ENCODE results near the gene AGK.
A peak's percentile ranks its signal among the peaks of the same experiment; 100 is the strongest.

The AGK gene

DNA sequence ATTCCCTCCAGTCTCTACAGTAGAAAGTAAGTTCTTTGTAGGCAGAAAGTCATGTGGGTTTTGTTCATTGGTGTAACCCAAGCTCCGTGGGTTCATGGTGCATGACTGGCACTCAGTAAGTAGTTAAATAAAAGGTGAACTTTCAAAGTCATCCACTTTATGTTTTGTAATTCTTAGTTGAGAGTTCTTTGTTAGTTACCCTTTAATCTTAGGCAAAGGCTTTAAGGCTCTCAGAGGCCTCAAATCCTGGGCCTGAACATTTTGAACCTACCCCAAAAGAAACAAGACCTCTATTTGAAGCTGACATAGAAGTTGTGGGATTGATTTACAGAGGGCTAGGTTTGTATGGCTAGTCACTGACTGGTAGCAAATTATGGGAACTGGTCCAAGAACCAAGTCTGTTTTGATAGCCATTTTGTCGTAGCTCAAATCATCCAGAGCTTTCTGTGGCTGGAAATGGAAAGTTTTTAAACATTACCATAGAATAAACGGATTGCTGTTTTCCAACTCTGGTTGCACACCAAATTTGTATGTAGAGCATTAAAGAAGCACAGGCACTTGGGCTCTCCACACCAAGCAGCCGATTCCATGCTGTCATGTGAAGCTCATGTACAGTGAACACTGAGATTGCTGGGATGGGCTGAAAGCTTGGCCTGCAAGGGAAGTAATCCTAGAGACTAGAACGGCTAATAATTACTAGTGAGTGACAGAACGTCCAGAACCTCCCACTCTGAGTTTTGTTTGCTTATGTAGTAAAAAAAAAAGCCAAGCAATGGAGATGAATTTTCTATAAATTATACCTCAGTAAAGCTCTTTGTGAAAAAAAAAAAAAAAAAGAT, 97.3 kb downstream of the AGK start:
- DNase-seq (ENCODE audit: low spot score) = no peak

DNA sequence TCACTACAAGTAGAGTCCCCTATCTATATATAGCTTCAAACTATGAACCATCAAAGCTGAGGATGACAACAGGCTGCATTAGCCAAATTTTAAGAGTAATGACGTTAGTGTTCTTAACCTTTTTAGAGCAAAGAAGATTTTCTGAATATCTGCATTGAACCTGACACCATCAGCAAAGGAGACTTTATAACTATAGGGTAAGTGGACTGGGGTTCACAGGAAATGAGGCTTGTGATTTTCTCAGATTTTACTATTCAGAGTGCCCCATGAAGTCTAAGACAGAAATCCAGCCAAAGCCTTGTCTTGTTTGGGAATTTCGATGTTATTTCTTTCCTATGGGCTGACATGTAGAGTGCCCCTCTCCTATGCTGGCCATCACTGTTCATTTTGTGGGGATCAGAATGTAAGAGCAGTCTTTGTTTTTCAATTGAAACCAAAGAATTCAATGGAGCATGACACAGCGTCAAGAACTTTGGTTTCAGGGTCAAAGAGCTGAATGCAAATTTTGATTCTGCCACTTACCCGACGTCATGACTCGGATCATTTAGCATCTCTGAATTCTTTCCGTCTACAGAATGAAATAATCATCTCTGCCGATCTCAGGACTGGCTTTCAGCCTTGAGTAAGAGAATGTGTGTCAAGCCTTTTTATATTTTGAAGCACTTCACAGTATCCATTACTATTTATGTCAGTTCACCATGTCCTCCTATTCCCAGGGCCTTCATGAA, 98.1 kb downstream of the AGK start:
- DNase-seq (ENCODE audit: low spot score) = no peak

DNA sequence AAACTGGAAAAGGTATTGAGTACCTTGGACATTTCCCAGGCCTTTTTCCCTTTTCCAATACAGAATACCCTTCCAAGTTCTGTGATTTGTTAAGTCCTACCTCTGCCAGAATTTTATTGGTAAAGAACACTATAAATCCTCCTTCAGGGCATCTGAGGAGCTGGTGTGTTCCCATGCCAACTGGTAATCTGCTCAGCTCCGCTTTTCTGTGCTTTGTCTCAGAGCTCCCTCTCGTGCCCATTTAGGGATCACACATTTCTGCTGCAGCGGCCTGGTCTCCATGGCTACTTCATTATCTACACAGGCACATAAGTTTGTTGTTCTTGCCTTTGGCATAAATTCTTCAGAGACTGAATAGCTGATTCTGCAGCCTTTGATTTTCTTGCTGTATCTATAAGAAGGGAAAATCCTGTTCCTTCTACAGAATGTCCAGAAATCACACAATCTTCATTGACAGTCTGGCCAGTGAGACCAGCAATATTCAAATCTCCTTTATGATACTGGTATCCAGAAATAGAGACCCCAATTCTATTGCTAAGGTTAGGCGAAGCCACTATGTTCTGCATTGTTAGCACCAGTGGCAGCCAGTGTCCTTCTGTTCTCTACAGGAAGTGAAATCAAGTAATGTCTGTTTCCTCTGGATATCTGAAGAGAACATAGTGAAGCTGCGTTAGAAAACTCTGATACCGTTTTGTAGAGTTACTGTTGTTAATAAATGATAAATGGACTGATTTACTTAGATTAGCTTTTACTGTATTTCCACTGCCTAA, 98.8 kb downstream of the AGK start:
- DNase-seq (ENCODE audit: low spot score) = peak; percentile 87

DNA sequence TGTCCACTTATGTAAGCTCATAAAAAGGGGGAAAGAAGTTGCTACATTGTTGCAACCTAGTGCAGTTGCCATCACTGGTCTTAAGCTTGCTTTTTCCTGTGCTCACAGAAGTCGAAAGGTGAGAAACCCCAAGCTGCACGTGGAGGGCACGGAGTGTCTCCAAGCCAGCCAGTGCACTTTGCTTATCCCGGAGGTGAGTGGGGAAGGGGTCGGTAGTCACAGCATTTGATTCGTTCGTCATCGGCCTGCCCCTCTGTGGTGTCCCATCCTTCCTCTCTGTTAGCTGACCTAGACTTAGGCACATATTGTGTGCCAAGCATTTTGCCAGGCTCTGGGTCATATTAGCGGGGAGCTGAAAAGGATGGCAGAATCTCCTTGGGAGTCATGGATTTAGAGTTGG, 100.2 kb downstream of the AGK start:
- DNase-seq (ENCODE audit: low spot score) = no peak

DNA sequence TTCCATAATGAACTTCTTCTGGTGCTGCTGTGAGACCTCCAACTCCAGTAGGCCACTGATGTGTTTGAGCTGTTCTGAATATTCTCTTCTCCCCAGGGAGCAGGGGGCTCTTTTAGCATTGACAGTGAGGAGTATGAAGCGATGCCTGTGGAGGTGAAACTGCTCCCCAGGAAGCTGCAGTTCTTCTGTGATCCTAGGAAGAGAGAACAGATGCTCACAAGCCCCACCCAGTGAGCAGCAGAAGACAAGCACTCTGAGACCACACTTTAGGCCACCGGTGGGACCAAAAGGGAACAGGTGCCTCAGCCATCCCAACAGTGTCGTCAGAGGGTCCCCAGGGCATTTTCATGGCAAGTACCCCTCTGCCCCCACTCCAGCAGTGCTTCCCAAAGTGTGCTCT, 101.5 kb downstream of the AGK start:
- no peak for DNase-seq (ENCODE audit: low spot score)

DNA sequence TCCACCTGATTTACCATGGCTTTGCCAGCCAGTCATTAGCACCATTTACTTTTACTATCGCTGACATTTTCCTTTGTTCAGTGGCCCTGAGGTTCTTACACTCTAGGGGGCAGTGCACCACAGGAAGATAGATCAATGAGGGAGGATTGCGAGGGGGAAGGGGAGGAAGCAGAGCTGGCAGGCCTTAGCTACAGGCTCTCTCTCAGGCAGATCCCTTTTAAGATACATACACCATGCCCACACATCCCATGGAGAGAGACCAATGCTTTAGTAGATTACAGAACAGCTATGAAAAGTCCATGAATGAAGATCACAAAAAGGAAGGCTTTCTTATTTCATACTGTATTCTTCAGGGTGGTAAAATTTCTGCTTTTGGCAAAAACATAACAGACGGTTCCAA, 103.3 kb downstream of the AGK start:
- DNase-seq (ENCODE audit: low spot score) = peak; percentile 69

DNA sequence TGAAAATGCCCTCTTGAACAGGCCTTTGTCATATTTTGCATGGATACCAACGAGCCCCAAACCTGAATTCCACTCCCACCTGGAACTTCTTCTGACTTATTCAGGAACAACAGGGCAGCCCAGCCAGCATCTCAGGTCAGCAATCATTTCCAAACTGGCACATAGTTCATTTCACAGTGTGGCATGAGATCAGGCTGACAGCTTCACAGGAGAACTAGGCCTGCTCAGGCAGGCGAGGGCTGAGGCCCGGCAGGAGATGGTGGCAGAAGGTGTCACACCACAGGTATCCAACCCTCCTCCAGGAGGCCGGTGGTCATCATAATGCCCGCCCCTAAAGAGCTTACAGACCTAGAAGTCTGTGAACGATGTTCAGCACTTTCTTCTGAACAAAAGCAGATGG, 108.3 kb downstream of the AGK start:
- DNase-seq (ENCODE audit: low spot score) = no peak

DNA sequence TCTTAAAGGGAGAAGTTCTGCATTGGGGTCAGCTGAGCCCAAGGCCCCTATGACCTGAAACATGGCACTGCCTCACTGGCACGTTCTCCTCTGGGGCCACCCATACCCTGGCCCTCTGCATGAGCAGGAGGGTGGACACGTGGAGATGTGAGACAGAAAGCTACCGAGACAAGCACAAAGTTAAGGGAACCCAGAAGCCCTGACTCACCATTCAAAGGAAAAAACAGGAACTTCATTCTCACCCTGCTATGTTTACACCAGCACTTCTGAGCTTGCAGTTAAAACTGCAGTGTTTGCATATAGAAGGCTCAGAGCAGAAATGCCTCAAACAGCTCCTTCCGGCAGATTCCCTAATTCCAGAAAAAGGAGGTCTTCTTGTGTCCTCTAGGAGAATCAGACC, 109.0 kb downstream of the AGK start:
- no peak for DNase-seq (ENCODE audit: low spot score)

DNA sequence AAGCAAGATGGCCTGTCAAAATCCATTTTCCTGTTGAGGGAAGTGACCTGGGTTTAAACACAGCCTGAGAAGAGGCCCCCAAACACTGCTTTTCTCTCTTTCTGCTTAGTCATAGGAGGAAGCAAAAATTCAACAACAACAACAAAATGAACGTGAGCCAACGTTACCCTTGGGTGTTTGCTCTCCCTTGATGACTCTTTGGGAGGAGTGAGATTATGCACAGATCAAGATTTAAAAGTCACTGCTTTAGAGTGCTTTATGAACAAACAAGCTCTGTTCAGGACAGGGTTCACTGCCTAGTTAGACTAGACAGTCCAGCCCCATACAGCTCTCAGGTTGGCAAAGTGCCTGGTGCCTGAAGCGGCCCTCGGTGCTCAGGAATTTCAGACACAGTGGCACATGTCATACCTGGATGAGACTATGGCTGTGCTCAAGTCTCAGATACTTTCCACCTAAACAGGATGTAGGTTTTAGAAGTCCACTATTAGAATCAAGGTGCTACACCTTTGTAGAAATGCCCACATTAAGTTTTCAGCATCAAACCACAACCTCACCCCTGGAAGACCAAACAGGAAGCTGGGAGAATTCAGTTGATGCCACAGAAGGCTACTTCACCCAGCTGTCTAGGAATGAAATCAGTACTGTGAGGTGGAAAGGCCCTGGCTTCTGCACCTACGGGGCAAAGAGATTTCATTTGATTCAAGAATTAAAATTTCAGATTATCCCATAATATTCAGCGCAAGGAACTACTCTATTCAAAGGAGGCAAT, 112.1 kb downstream of the AGK start:
- DNase-seq (ENCODE audit: low spot score) = no peak

DNA sequence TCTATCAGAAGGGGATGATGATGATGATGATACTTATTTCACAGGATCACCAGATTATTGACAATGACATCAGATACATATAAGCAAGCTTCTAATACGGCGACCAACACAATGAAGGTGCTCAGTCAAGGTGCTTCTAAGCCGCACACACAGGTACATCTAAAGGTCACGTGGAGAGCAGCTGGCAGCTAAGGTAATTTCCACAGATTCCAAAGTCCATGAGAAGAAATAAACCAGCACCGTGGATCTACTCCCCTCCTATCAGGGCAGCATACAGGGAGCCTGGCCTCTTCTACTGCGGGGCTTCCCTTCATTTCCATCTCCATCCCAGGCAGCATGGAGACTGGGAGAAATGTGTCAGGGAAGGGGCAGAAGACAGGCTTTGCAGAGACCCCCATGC, 113.2 kb downstream of the AGK start:
- no peak for DNase-seq (ENCODE audit: low spot score)

DNA sequence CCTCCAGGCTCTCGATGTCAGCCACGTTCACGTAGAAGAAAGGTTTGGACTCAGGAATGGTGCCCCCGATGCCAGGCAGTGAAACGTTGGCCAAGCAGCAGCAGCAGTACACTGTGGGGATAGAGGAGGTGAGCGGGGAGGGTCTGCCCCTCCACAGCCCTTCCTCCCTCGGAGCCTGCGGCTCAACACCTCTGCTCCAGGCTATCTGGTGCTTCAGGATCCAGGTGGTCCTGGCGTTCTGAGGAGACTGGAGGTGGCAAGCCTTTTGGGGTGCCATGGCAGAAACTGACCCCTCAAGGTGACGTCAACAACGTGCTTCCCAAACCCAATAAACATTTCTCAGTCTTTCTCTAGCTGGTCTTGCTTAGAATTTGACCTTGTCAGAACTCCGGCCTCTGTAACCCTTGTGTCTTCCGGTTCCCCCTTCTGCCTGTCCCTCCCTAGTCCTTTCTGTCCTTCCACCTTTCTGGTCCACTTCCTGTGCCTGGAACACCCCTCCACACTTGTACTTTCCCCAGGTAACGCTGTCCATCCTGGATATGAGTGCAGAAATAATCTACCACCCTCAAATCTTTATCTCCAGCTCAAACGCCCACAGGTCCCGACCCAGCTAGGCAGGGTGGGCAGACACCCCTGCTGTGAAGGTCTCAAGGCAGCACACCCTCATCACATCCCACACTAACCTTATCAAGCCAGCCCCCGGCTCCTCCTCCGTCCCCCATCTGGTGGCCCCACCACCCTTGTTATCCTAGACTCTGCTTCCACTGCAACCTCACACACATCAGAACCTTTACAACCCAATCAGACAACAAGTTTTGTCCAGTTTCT, 114.2 kb downstream of the AGK start:
- DNase-seq (ENCODE audit: low spot score) = no peak

DNA sequence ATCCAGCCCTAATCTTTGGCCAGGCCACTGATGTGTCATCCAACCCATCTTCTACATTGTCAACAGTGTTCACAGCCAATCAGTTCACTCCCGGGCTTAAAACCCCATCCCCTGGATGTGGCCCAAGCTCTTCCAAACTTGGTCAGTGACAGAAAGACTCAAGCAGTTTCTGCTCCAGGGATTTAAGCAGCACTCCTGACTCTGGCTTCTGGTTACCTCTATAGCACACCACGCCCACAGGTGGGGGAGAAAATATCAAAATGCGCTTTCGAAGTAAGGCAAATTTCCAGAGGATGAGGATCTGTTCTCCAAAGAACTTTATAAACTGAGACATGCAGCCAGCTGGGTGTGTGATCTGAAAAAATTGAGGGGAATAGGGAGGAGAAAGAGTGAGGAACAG, 114.9 kb downstream of the AGK start:
- DNase-seq (ENCODE audit: low spot score) = no peak

DNA sequence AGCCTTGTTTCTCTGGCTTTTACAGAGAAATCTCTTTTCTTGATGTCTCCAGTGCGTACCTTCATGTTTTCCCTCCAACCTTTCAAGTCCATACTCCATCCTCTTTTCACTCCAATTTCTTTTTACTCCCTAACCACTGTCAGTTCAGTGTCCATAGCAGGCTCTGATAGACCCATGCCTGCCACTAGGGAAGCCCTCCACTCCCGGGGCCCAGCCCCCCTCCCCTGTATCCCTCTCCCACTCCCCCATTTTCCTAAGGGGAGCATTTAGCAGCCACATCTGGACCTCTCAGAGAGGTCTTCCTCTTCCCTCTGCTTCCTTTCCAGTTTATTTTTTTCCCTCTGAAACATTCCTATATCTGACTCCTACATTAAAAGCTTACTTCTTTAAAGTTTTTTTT, 117.6 kb downstream of the AGK start:
- DNase-seq (ENCODE audit: low spot score) = no peak

DNA sequence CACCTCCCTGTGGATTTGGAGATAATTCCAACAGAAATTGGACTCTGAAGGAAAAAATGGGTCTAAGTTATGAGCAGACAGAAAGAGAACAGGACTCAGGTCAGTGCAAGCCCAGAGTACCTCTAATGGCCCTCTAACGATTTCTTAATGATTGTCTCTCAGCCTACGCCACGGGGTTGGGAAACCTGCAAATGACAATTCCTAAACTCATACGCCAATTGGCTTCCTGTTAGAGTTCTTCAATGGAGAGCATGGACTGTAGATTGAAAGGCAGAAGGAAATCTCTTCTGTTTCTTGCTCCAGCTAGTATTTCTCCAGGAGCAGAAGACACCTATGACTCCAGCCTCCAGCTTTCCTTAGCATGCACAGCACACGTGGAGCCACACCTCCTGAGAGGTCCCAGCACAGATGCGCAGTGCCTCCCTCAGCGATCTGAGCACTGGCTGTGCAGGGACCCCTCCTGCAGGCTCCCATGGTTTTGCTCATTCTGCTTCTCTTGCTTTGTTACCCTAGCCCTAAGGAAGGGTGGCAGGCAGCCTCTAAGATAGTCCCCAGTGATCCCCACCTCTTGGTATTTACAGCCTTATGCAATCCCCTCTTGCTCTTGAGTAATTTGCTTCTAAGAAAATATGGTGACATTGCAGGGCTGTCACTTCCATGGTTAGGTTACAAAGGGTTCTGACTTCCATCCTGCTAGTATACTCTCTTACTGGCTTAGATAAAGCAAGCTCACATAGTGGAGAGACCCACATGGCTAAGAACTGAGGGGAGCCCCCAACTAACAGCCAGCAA, 120.7 kb downstream of the AGK start:
- no peak for DNase-seq (ENCODE audit: low spot score)

DNA sequence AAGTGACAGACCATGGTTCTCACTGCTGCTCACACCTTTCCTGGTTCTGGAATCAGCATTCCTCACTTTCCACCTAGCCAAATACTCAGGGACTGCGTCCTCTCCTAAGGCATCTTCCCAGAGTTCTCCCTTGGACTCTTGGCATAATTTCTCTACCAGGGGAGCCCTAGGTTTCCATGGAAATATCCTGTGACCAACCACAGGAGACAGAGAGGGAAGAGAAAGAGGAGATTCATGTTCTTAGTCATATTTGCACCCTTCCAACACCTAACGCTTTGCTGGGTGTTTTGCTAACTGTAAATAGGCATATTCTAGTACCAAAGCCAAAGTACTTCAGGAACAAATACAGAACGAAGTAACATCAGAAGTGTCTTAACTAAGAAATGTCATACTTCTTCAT, 122.1 kb downstream of the AGK start:
- no peak for DNase-seq (ENCODE audit: low spot score)

DNA sequence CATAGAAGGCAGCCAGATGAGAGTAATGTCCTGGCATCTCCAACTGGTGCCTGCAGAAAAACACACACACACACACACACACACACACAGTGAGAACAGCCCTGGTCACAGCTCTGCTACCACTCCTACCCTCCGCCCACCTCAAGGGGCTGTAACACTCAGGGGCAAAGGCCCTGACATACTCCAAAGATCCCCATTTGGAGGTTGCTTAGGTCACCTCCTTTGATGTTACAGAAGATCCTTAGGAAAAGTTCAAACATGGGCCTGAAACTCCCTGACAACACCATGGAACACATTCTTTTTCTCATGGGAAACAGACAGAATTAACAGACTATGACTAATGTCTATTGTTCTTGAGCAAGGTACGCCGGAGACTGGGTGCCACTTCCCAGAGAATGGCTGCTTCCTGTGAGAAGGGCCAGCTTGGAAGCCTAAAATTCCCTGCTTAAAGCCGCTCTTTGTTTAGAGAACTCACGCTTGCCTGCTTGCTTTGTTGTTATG, 123.0 kb downstream of the AGK start:
- DNase-seq (ENCODE audit: low spot score) = no peak

DNA sequence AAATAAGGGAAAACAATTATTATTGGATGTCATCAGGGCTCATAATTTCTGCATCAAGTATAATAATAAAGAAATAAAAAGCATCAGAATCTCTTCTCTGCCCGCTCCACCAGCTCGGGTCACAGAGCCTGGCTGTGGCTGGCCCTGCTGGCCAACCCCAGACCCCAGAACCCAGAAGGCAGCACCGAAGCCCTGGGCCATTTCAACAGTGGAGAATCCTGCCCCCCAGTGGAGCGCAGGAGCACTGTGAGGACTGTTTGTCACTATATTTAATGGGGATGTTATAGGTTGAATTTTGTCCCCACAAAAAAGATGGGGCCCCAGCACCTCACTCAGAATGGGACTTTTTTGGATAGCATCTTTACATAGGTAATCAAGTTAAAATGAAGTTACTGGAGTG, 123.5 kb downstream of the AGK start:
- no peak for DNase-seq (ENCODE audit: low spot score)

DNA sequence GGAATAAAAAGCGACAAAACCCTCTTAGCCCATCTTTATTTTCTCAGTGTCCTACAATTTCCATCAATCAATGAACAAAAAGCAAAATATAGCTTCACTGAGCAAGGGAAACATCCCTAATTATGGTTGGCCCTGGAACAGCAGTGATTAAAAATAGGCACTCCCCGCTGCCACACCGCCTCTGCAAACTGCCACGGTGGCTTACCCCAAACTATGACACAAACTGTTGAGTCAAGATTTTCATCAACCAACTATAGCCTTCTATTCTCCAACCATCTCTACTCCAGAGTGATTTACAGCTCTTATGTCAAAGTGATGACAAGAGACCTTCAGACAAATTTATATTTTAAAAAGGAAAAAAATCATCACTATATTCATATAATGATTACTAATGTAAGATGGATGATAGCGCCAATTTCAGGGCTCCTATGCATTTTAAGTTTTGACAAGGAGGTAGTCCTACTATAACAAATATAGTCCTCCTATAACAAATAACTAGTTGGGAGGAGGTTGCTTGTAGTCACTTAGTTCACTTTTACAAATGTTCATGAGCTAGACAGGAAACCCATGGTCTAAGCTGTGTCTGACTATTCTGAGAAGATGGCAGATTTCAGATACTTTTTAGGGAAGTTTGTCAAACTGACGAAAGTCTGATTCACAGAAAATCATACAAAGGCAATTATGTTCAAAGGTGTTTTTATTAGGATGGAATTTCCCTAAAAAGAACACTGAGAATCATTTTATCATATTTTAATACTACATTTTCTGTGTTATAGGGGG, 124.4 kb downstream of the AGK start:
- DNase-seq (ENCODE audit: low spot score) = no peak

DNA sequence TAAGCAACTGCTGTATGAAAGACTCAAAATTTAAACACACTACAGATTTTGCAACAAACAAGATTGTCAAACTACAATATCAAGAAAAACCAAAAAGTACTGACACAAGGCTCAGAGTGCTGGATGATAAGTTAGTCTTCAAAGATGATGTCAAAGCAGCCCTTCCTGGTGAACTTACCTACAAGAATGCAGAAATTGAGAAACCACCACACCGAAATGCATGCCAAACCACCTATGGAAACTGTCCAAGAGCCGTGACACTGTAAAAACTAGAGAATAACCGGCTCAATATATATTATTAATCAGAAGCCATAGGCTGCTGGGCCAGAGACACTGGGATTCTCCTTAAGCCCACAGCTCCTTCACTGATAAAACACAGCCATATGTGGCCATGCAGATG, 125.4 kb downstream of the AGK start:
- DNase-seq (ENCODE audit: low spot score) = no peak

All from GM03348 (cell line).